Esophagus squamous epithelium (tissue), 5 donors: ENCODE measurements around the gene CHST8. TPM values are rescaled to one million over a fixed set of nuclear protein-coding genes. Genes with fewer than 3 reads are reported as not detected.

Source experiments
- DNase-seq: peaks from one replicate; lab custom pipeline; 2025; lab: John Stamatoyannopoulos, UW
- H3K27ac ChIP-seq, 4 donors: fragments of 200-600 bp; sonication (generic); one replicate each; pipeline ENCODE4 v1.5.1; 2016 to 2019; ENCODE audit warnings: mild to moderate bottlenecking in 1 of 4
- H3K27me3 ChIP-seq, 4 donors: fragments of 200-600 bp; sonication (generic); 1 replicate in 3 of 4; 2 replicates in 1 of 4; pipeline versions ENCODE4 v1.5.1 to v1.6.0; 2017 to 2021; ENCODE audit warnings: antibody characterized with exemption in 1 of 4
- H3K36me3 ChIP-seq, 3 donors: fragments of 200-600 bp; sonication (generic); one replicate each; pipeline ENCODE4 v1.5.1; 2016 to 2019
- H3K4me1 ChIP-seq, 3 donors: fragments of 200-600 bp; sonication (generic); one replicate each; pipeline ENCODE4 v1.5.1; 2017 to 2019
- H3K4me3 ChIP-seq, 4 donors: fragments of 200-600 bp; sonication (generic); 1 replicate in 3 of 4; 2 replicates in 1 of 4; pipeline ENCODE4 v1.5.1; 2016 to 2019; ENCODE audit warnings: mild to moderate bottlenecking in 2 of 4, moderate library complexity in 1 of 4
- H3K9me3 ChIP-seq, 3 donors: fragments of 200-600 bp; sonication (generic); one replicate each; pipeline ENCODE4 v1.5.1; 2016 to 2019
- CTCF ChIP-seq, 6 experiments: fragments of 450-650 bp in 4 of 6; fragments of 200-600 bp in 2 of 6; sonication (generic) in 2 of 6; IDR thresholded peaks; one replicate each; pipeline ENCODE4 v1.5.1; 2016 to 2019; ENCODE audit warnings: antibody characterized with exemption in 6 of 6, mild to moderate bottlenecking in 4 of 6, moderate library complexity in 4 of 6
- POLR2A ChIP-seq, 4 donors: fragments of 450-650 bp; IDR thresholded peaks; one replicate each; pipeline ENCODE4 v1.6.1; 2017; ENCODE audit warnings: antibody characterized with exemption in 4 of 4, mild to moderate bottlenecking in 4 of 4, moderate library complexity in 3 of 4
- WGBS, 2 donors: methylation state at CpG; one replicate each; pipeline ENCODE4 v1.1.5; 2018; 5-methylcytosine and 5-hydroxymethylcytosine counted together
- intact Hi-C: fragments of 100-400 bp; cut with DNase I; formaldehyde crosslinking; loops from one replicate; pipeline ENCODE4 v1.15.0; 2022
- total RNA-seq, 4 donors: library from RNA; depleted of rRNA; stranded (reverse); fragments of >200 nt; gene quantifications; one replicate each; pipeline ENCODE4 v1.1.0, GENCODE V29; 2016
- donor health status: DM: yes; HTN: yes; CAD: no.

Gene CHST8
- total RNA-seq, 4 donors from 2014 or later: 0.38 TPM; not detected in 3

- Histone ChIP-seq H3K27ac (no peak overlapping the region), H3K9me3 (peaks cover 0 to 3% (median 0%) of the 10 kb centered on the region in 3 donors), H3K27me3 (peaks cover 0 to 23% (median 0%) of the 10 kb centered on the region in 4 donors), H3K36me3 (no peaks in the 10 kb centered on the region), H3K4me1 (peaks cover 0 to 10% (median 0%) of the 10 kb centered on the region in 3 donors), H3K4me3 (no peak overlapping the region)
- no peak for DNase-seq
- no peak for TF ChIP-seq CTCF (IDR thresholded peaks at IDR 0.05)
- TF ChIP-seq POLR2A (IDR thresholded peaks at IDR 0.05): no peak
- WGBS, 2 donors: 32 to 37% methylated on average over 3 to 8 of the region's 10 CpGs
- intact Hi-C loops: no loop called here
Observed at GRCh38 chr19:33580026-33580644, 41.6 kb upstream of the CHST8 start.

DNA sequence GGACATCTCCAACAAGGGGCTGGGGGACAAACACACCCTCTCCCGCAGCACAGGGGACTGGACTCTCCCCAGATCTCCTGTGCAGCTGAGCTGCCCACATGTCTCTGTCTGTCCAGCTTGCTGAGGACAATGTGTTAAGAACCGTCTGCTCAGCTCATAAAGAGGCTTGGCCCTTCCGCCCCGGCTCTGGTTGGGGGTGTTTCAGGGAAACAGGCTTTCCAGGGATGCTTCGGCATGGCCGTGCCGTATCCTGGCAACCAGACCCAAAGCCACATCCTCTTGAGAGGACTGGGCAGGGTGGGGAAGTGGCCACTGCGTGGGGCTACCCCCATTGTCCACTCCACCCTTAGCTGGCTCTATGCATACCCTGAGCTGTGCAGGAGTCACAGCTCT lies 41.1 kb upstream of the CHST8 start:
- Histone ChIP-seq H3K9me3 (no peaks in the 10 kb centered on the region), H3K27me3 (peaks cover 0 to 23% (median 0%) of the 10 kb centered on the region in 4 donors), H3K4me3 (no peak overlapping the region), H3K36me3 (no peaks in the 10 kb centered on the region), H3K4me1 (peaks cover 0 to 10% (median 0%) of the 10 kb centered on the region in 3 donors), H3K27ac (no peak overlapping the region)
- 22 to 43% methylated on average over 3 to 4 of the region's 8 CpGs for WGBS, 2 donors
- intact Hi-C loops: no loop called here
- TF ChIP-seq POLR2A (IDR thresholded peaks at IDR 0.05): no peak
- no peak for TF ChIP-seq CTCF (IDR thresholded peaks at IDR 0.05)
- no peak for DNase-seq

DNA sequence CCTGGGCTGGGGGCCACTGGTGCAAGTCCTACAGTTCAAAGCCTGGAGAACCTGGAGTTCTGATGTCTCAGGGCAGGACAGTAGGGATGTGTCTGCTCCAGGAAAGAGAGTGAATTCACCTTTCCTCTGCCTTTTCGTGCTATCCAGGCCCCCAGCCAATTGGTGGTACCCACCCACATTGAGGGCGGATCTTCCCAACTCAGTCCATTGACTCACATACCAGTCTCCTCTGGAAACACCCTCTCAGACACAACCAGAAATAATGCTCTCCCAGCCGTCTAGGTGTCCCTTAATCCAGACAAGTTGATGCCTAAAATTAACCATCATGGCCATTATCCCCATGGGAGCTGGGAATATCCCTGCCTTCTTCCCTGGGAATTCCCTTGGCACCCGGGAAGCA lies 38.8 kb upstream of the CHST8 start:
- Histone ChIP-seq H3K36me3 (no peaks in the 10 kb centered on the region), H3K4me3 (no peak overlapping the region), H3K4me1 (peaks cover 0 to 10% (median 0%) of the 10 kb centered on the region in 3 donors), H3K9me3 (peaks cover 0 to 12% (median 0%) of the 10 kb centered on the region in 3 donors), H3K27me3 (peaks cover 0 to 23% (median 0%) of the 10 kb centered on the region in 4 donors), H3K27ac (no peak overlapping the region)
- WGBS, 2 donors: 23 to 44% methylated on average over 3 of the region's 4 CpGs
- TF ChIP-seq POLR2A (IDR thresholded peaks at IDR 0.05) (no peak), CTCF (IDR thresholded peaks at IDR 0.05) (no peak)
- DNase-seq: no peak
- intact Hi-C loops: no loop called here

DNA sequence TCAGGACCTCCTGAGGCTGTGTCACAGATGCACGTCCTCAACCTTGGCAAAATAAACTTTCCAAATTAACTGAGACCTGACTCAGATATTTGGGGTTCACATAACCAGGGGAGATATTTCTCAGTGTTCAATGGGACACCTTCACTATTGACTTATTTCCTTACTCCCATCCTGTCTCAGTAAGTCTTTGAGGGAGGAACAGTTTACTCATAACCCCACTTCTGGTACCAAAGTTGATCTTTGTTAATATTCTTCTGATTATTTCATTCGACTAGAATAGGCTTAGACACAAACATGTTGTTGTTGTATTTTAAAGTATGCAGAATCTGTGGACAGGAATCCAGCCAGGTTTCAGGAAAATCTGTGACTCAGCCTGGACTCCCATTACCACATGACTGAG lies 34.6 kb upstream of the CHST8 start:
- WGBS, 2 donors: 67 to 68% methylated on average over 2 of the region's 2 CpGs
- no peaks in the 10 kb centered on the region for H3K36me3 ChIP-seq
- DNase-seq: no peak
- H3K9me3 ChIP-seq: peaks cover 0 to 22% (median 6%) of the 10 kb centered on the region in 3 donors
- intact Hi-C loops: no loop called here
- no peaks in the 10 kb centered on the region for H3K4me1 ChIP-seq
- no peak overlapping the region for H3K27ac ChIP-seq
- no peaks in the 10 kb centered on the region for H3K27me3 ChIP-seq
- H3K4me3 ChIP-seq: no peak overlapping the region
- TF ChIP-seq POLR2A (IDR thresholded peaks at IDR 0.05) (no peak), CTCF (IDR thresholded peaks at IDR 0.05) (no peak)

DNA sequence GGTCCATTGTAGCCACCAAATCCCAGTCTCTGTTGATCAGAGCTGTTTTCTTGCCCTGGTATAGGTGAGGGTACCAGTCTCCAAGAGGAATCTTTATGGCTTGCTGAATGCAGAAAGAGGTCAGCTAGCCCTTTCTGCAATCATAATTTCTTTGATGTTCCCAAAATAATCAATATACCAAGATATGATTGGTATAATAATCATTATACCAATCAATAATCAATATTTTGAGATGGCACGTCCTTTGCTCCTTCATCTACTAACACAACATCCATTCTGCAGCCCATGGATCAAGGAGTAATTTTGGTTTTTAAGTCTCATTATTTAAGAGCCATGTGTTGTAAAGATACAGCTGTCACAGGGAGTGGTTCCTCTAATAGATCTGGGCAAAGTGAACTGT lies 31.5 kb upstream of the CHST8 start:
- intact Hi-C loops: no loop called here
- TF ChIP-seq CTCF (IDR thresholded peaks at IDR 0.05) (no peak), POLR2A (IDR thresholded peaks at IDR 0.05) (no peak)
- Histone ChIP-seq H3K4me1 (no peaks in the 10 kb centered on the region), H3K27me3 (no peaks in the 10 kb centered on the region), H3K9me3 (peaks cover 0 to 22% (median 11%) of the 10 kb centered on the region in 3 donors), H3K27ac (no peak overlapping the region), H3K36me3 (no peaks in the 10 kb centered on the region), H3K4me3 (no peak overlapping the region)
- no peak for DNase-seq
- WGBS, 2 donors: 36 to 40% methylated on average over 1 of the region's 1 CpG
